GM19035 (cell line): ENCODE measurements around the gene COL23A1.

ENCODE experiments used
- ATAC-seq: cut with Tn5 transposase; IDR thresholded peaks from one replicate; pipeline ENCODE4 v1.9.1; 2021; ENCODE audit not compliant: unreplicated experiment

Gene COL23A1

GRCh38 chr5:178352035-178352349, 238.2 kb downstream of the COL23A1 start:
- ATAC-seq = no peak

GRCh38 chr5:178351221-178352034, 238.8 kb downstream of the COL23A1 start:
- no peak for ATAC-seq

GRCh38 chr5:178350361-178351220, 239.6 kb downstream of the COL23A1 start:
- ATAC-seq = no peak

- ATAC-seq = no peak
Observed at GRCh38 chr5:178349625-178350353, 240.4 kb downstream of the COL23A1 start.

GRCh38 chr5:178349075-178349511, 241.1 kb downstream of the COL23A1 start:
- no peak for ATAC-seq

GRCh38 chr5:178348356-178349074, 241.7 kb downstream of the COL23A1 start:
- ATAC-seq = no peak

- ATAC-seq = no peak
Observed at GRCh38 chr5:178347956-178348355, 242.2 kb downstream of the COL23A1 start.

- no peak for ATAC-seq
Observed at GRCh38 chr5:178346607-178347334, 243.4 kb downstream of the COL23A1 start.

GRCh38 chr5:178343306-178343705, 246.9 kb downstream of the COL23A1 start:
- no peak for ATAC-seq

GRCh38 chr5:178341851-178342140, 248.4 kb downstream of the COL23A1 start:
- ATAC-seq = no peak

GRCh38 chr5:178341091-178341850, 248.9 kb downstream of the COL23A1 start:
- ATAC-seq = no peak

GRCh38 chr5:178340637-178341036, 249.6 kb downstream of the COL23A1 start:
- no peak for ATAC-seq

GRCh38 chr5:178340187-178340586, 250.0 kb downstream of the COL23A1 start:
- ATAC-seq = no peak

- no peak for ATAC-seq
Observed at GRCh38 chr5:178339272-178339671, 250.9 kb downstream of the COL23A1 start.

GRCh38 chr5:178338750-178339144, 251.4 kb downstream of the COL23A1 start:
- ATAC-seq = no peak

GRCh38 chr5:178338126-178338749, 252.0 kb downstream of the COL23A1 start:
- no peak for ATAC-seq

- no peak for ATAC-seq
Observed at GRCh38 chr5:178337334-178337741, 252.9 kb downstream of the COL23A1 start.

GRCh38 chr5:178336889-178337288, 253.3 kb downstream of the COL23A1 start:
- ATAC-seq = no peak
